Stimulated activated CD8-positive, alpha-beta memory T cell treated with anti-CD3 and anti-CD28 coated beads, Interleukin-7, amount 100 ng/mL, for 4 hours (primary cell): ENCODE results near the gene PSMC6.
A peak's percentile ranks its signal among the peaks of the same experiment; 100 is the strongest.
"Not testable (repeated sequence)": the region's sequence is repeated elsewhere in the genome, so short reads cannot be mapped to it uniquely, and the experiment has no call there.

ENCODE experiments used
- DNase-seq, 2 donors: peaks; one replicate each; pipeline ENCODE4 v3.0.0-alpha.2; 2020; ENCODE audit warnings: low read depth in 2 of 2

PSMC6 gene

GRCh38 chr14:52723514-52724359, 16.7 kb downstream of the PSMC6 start:
- DNase-seq: no peak

GRCh38 chr14:52724360-52724644, 17.3 kb downstream of the PSMC6 start:
- no peak for DNase-seq

DNA sequence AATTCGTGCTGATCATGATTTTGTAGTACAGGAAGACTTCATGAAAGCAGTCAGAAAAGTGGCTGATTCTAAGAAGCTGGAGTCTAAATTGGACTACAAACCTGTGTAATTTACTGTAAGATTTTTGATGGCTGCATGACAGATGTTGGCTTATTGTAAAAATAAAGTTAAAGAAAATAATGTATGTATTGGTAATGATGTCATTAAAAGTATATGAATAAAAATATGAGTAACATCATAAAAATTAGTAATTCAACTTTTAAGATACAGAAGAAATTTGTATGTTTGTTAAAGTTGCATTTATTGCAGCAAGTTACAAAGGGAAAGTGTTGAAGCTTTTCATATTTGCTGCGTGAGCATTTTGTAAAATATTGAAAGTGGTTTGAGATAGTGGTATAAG, 20.5 kb downstream of the PSMC6 start:
- DNase-seq: not testable (repeated sequence)

DNA sequence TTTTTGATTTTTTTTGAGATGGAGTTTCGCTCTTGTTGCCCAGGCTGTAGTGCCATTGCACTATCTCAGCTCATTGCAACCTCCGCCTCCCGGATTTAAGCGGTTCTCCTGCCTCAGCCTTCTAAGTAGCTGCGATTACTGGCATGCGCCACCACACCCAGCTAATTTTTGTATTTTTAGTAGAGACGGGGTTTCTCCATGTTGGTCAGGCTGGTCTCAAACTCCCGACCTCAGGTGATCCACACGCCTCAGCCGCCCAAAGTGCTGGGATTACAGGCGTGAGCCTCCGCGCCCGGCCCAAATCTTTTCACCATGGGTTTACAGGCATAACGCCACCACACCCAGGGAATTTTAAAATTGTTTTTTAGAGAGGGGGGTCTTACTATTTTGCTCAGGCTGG, 22.0 kb downstream of the PSMC6 start:
- DNase-seq: not testable (repeated sequence)

- no peak for DNase-seq
Observed at GRCh38 chr14:52729585-52729924, 22.6 kb downstream of the PSMC6 start.

- peak; percentile 95 to 98 for DNase-seq
Observed at GRCh38 chr14:52729925-52730708, 23.1 kb downstream of the PSMC6 start, which contains the start of gene STYX. Gene STYX, plus strand, starts transcription at chr14:52730166. Its CDS starts 309 bp downstream, at chr14:52730475.

DNA sequence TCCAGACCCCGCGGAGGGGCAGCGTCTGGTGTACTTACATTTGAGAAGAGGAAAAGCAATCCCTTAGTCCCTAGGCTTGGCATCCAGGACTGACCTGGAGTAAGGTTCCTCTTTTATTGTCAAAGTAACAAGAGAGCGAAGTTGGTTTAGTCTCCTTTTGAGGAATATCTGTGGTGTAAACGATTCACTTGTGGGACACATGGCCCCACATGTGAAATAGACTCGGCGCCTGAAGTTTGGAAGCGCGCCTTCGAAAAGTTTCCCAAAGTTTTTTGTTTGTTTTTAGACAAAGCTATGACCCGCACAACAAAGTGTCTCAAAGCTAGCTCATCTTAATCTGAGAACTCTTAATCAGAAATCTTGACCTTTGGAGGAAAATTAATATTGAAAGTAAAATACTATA, 23.7 kb downstream of the PSMC6 start:
- DNase-seq: no peak

DNA sequence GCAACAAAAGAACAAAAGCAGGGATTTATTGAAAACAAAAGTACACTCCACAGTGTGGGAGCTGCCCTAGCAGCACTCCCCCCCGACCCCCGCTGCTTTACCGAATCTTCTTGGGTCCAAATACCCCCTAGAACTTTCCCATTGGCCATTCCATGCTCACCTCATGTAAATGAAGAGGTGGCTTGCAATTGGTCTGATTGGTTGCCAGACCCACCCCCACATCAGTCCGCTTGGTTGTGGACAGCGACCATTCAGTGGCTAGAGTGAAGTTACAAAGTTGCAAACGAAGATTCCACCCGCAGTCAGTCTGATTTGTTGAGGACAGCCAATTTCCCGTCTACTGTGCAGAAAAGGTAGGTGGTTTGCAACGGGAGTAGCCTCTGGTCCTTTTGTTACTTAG, 26.8 kb downstream of the PSMC6 start:
- no peak for DNase-seq

DNA sequence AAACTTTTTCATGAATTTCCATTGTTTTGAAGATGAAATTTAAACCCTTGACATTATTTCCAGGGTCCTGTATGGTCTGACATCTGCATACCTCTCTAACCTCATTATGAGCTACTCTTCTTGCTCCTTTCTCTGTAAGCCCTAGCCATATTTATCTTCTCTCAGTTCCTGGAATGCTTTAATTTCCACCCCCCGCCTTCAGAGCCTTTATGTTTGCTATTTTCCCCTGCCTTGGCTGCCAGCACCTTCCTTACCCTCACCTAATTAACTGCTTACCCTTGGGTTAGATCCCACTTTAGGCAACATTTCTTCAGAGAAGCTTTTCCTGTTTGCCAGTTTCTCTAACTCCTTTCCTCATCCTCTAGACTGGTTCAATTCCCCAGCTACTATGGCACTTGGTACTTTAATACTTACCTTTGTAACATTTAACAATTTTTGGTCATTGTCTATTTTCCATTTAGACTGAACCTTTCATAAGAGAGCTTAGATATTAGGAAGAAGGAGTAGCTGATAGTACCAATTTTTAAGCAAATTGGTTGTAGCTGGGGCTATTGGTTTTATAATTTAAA, 29.0 kb downstream of the PSMC6 start:
- DNase-seq: no peak

GRCh38 chr14:52738409-52738808, 31.4 kb downstream of the PSMC6 start:
- no peak for DNase-seq

GRCh38 chr14:52740751-52741150, 33.8 kb downstream of the PSMC6 start:
- DNase-seq: no peak

DNA sequence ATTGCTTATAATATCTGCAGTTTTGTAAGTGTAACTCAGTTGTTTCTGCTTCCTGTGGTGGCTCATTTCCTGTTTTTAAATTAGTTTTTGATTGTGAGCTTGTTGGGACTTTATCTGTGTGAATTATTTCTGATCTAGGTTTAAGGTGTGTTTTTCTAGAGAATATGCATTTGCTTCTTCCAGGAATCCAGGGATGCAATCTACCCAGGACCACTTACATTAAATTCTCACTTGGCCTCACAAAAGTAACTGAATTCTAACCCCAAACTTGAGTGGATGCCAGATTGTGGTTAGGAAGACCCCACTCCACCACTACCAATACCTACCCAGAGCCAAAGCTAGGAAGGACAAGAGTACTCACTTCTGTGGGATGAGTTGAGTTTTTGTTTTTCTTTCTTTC, 34.9 kb downstream of the PSMC6 start:
- DNase-seq: no peak

DNA sequence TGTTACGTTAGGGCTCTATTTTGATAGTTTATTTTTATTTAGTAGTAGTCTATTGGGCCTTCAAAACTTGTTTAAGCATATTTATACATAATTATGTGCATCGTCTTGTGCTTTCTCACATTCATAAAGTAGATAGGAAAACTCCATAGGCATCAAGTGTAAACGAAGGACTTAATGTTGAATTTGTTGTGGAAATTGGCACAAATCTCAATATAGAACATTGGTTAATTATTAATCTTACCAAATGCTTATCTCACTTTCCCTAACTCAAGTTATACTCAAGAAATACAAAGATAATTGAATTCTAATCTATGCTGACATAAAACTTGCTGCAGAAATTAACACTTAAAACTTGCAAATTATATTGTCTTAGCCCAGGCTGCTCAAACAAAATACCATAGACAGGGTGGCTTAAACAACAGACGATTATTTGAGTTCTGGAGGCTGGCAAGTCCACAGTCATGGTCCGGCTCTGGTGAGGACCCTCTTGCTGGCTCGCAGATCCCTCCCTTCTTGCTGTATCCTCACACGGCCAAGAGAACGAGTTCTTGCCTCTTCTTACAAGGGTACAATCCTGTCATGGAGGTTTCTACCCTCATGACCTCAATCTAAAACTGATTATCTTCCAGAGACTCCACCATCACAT, 41.8 kb downstream of the PSMC6 start:
- DNase-seq: no peak

DNA sequence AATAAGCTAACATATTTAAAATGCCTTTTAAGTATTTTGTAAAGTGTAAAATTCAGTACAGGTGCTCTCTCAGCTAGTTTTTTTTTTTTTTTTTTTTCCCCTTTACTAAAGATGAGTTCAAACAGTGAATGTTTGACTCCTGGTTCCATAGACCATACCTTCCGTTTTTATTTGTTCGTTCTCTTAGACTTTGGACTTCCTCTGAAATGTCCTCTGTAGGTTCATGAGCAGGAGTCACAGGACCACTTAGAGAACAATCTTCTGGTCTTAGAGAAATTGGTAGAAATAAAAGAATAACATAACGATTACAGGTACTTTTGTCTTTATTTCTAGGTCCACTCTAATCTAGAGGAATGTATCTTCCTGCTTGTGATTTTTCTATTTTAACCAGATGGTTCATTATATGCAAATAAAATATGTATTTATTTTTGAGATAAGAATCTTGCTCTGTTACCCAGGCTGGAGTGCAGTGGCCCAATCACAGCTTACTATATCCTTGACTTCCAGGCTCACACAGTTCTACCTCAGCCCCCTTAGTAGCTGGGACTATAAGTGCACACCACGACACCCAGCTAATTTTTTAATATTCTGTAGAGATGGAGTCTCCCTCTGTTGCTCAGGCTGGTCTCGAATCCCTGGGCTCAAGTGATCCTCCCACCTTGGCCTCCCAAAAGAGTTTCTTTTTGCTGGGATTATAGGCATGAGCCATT, 48.8 kb downstream of the PSMC6 start:
- no peak for DNase-seq

GRCh38 chr14:52759145-52759544, 52.1 kb downstream of the PSMC6 start:
- no peak for DNase-seq

DNA sequence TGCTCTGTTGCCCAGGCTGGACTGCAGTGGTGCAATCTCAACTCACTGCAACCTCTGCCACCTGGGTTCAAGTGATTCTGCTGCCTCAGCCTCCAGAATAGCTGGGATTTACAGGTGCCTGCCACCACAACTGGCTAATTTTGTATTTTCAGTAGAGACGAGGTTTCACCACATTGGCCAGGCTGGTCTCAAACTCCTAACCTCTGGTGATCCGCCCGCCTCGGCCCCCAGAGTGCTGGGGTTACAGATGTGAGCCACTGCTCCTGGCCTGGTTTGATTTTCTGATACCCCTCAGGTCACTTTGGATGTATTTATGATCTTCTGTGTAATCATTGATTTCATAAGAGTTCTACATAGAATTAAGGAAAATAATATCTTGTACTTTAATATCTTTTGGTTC, 55.9 kb downstream of the PSMC6 start:
- not testable (repeated sequence) for DNase-seq

DNA sequence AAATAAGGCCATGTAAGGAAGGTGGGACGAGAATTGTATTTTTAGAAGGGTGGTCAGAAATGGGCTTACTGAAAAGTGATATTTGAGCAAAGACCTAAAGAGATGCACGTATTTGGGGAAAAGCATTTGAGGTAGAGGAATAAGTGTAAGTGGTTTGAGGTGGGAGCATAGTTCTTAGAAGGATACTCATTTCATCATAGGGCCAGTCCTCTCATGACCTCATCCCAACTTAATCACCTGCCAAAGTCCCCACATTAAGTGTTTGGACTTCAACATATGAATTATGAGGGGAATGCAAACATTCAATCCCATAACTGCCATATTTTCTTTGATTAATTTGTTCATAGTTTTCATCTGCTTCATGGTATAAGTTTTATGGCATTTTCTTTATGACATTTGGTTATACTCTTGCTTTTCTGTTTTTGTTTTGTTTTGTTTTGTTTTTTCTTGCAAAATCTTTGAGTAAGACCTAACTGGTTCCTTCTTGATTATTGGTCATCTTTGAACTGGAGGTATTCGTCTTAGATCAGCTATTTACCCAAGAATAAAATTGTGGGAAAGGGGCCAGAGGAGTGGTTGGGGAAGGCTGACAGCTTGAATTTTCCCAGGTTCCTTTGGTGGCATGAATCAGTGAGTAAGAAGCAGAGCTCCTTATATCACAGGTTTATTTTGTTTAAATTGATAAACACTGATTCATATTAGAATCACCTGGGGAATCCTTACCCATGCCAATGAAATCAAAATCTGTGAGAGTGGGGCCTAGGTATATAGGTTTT, 60.2 kb downstream of the PSMC6 start:
- no peak for DNase-seq

DNA sequence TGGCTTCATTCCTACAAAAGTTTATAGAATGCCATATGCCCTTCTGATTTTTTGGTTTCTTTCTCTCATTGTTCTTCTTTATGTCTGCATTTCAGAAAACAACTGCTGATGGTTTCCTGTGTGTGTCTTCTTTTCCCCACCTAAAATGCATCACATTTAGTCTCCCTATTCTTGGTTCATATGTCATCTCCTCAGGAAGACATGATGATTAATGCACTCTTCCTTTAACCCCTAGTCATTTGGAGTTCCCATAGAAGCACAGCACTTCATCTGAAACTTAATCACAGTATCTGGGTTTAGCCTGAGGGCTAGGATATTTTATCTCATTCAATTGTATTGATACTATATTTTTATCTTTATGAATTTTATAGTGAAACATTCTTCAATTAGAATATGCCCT, 62.9 kb downstream of the PSMC6 start:
- no peak for DNase-seq

- no peak for DNase-seq
Observed at GRCh38 chr14:52776816-52777215, 69.8 kb downstream of the PSMC6 start.
